ENCODE results near the gene GOLIM4. TPM values are rescaled to one million over a fixed set of nuclear protein-coding genes. Genes with fewer than 3 reads are reported as not detected.
A peak's percentile ranks its signal among the peaks of the same experiment; 100 is the strongest.

The GOLIM4 gene
- total RNA-seq, 1 donor from 2014 or later, result 54.0 TPM

DNA sequence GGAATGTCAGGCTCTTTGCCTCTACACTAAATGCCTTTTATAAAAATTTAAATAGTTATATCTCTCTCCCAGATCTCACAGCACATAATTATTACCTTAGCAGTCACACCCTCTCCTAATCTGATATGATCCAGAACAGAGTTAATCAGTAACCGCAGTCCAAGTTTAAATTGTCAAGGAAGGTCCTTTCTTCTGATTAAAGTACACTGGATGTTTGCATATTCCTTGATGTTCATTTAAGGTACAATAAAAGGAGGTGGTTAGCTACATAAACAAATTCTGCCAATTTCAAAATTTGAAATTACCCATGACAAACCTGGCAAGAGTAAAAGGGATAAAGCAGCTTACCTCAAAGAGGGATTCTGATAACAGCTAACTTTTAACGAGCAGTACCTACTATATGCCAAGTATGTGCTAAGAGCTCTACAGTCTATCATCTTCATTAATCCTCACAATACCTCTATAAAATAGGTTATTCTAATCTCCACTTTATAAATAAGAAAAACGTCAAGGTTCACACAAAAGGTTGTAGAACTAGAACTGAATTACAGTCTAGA, 4.3 kb downstream of the GOLIM4 start:
- Histone ChIP-seq H3K4me3 (no peak overlapping the region), H3K9me3 (no peaks in the 10 kb centered on the region), H3K36me3 (no peaks in the 10 kb centered on the region), H3K27ac (no peak overlapping the region), H3K27me3 (ENCODE audit: low read depth) (no peaks in the 10 kb centered on the region), H3K4me1 (peaks cover 45% of the 10 kb centered on the region)
- TF ChIP-seq, protein P1, sequence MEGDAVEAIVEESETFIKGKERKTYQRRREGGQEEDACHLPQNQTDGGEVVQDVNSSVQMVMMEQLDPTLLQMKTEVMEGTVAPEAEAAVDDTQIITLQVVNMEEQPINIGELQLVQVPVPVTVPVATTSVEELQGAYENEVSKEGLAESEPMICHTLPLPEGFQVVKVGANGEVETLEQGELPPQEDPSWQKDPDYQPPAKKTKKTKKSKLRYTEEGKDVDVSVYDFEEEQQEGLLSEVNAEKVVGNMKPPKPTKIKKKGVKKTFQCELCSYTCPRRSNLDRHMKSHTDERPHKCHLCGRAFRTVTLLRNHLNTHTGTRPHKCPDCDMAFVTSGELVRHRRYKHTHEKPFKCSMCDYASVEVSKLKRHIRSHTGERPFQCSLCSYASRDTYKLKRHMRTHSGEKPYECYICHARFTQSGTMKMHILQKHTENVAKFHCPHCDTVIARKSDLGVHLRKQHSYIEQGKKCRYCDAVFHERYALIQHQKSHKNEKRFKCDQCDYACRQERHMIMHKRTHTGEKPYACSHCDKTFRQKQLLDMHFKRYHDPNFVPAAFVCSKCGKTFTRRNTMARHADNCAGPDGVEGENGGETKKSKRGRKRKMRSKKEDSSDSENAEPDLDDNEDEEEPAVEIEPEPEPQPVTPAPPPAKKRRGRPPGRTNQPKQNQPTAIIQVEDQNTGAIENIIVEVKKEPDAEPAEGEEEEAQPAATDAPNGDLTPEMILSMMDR (IDR thresholded peaks at IDR 0.05), result no peak
- intact Hi-C loops (cut with DNase I), result no loop called here
- DNase-seq (no peak), ATAC-seq (no peak)

- no peaks in the 10 kb centered on the region for H3K36me3 ChIP-seq
- intact Hi-C loops (cut with DNase I), result no loop called here
- no peaks in the 10 kb centered on the region for H3K9me3 ChIP-seq
- H3K4me3 ChIP-seq, result no peak overlapping the region
- no peaks in the 10 kb centered on the region for H3K27me3 ChIP-seq (ENCODE audit: low read depth)
- no peak overlapping the region for H3K27ac ChIP-seq
- DNase-seq (no peak), ATAC-seq (no peak)
- H3K4me1 ChIP-seq, result peaks cover 44% of the 10 kb centered on the region
- TF ChIP-seq, protein P1 (IDR thresholded peaks at IDR 0.05), result no peak
Observed at GRCh38 chr3:168090306-168091085, 5.2 kb downstream of the GOLIM4 start.

- ATAC-seq (no peak), DNase-seq (no peak)
- TF ChIP-seq, protein P1 (IDR thresholded peaks at IDR 0.05), result no peak
- no peaks in the 10 kb centered on the region for H3K27me3 ChIP-seq (ENCODE audit: low read depth)
- no peaks in the 10 kb centered on the region for H3K36me3 ChIP-seq
- H3K9me3 ChIP-seq, result no peaks in the 10 kb centered on the region
- H3K4me3 ChIP-seq, result no peak overlapping the region
- no peak overlapping the region for H3K27ac ChIP-seq
- peaks cover 42% of the 10 kb centered on the region for H3K4me1 ChIP-seq
- intact Hi-C loops (cut with DNase I), result no loop called here
Observed at GRCh38 chr3:168089179-168089771, 6.4 kb downstream of the GOLIM4 start.

DNA sequence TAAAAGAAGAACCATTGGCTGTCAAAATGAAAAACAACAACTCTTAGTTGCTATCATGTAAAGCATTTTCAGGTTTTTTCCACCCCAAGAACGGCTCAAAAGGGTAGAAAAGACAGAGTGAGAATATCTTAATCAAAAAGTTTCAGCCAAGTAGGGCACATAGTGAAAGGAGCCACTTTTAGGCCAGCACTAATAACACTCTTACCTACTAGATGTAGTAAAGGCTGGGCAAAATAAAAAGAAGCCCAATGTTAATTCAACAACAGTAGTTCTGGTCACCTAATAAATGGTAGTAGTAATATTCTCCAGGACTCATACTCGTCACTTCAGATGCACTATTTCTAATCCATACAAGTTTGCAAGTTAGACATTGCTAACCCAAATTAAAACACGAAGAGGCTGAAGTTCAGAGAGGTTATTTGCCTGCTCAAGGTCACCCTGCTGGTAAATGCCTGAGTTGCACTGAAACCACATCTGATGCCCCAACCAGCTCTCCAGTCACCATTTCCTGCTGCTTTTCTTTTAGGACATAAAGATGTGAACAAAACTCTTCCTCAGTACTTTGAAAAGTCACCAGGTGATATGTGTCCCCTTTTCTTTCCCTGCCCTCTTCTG, 7.5 kb downstream of the GOLIM4 start:
- Histone ChIP-seq H3K4me1 (peaks cover 32% of the 10 kb centered on the region), H3K4me3 (no peak overlapping the region), H3K27ac (no peak overlapping the region), H3K9me3 (no peaks in the 10 kb centered on the region), H3K27me3 (ENCODE audit: low read depth) (no peaks in the 10 kb centered on the region), H3K36me3 (no peaks in the 10 kb centered on the region)
- DNase-seq (no peak), ATAC-seq (peak in 1 of 2 donors; percentile 42)
- intact Hi-C loops (cut with DNase I), result no loop called here
- TF ChIP-seq, protein P1 (IDR thresholded peaks at IDR 0.05), result peak; percentile 31

GRCh38 chr3:168087539-168087938, 8.2 kb downstream of the GOLIM4 start:
- Histone ChIP-seq H3K4me3 (no peak overlapping the region), H3K9me3 (no peaks in the 10 kb centered on the region), H3K36me3 (no peaks in the 10 kb centered on the region), H3K27ac (no peak overlapping the region), H3K4me1 (peaks cover 25% of the 10 kb centered on the region), H3K27me3 (ENCODE audit: low read depth) (no peaks in the 10 kb centered on the region)
- intact Hi-C loops (cut with DNase I), result no loop called here
- TF ChIP-seq, protein P1 (IDR thresholded peaks at IDR 0.05), result no peak
- DNase-seq (no peak), ATAC-seq (no peak)

All from lower lobe of right lung (tissue), 2 donors.